MM.1S (cell line): Measurements from ENCODE around the gene SOWAHD.

Experiments
- EZH2 ChIP-seq: fragments of 300-600 bp; sonication (generic); optimal IDR thresholded peaks from 2 replicates; pipeline ENCODE3; 2017; ENCODE audit warnings: low read depth, mild to moderate bottlenecking, antibody characterized with exemption, low read length, mixed read lengths
- EZH2phosphoT487 ChIP-seq: fragments of 300-600 bp; sonication (generic); IDR thresholded peaks from 2 replicates; pipeline ENCODE4 v1.6.1; 2018; ENCODE audit warnings: antibody characterized with exemption, low read length
- TF ChIP-seq, protein P1 (sequence below): fragments of 300-600 bp; sonication (generic); IDR thresholded peaks from 2 replicates; pipeline ENCODE4 v1.5.1; 2016; ENCODE audit warnings: antibody characterized with exemption, low read length, mixed read lengths

DNA sequence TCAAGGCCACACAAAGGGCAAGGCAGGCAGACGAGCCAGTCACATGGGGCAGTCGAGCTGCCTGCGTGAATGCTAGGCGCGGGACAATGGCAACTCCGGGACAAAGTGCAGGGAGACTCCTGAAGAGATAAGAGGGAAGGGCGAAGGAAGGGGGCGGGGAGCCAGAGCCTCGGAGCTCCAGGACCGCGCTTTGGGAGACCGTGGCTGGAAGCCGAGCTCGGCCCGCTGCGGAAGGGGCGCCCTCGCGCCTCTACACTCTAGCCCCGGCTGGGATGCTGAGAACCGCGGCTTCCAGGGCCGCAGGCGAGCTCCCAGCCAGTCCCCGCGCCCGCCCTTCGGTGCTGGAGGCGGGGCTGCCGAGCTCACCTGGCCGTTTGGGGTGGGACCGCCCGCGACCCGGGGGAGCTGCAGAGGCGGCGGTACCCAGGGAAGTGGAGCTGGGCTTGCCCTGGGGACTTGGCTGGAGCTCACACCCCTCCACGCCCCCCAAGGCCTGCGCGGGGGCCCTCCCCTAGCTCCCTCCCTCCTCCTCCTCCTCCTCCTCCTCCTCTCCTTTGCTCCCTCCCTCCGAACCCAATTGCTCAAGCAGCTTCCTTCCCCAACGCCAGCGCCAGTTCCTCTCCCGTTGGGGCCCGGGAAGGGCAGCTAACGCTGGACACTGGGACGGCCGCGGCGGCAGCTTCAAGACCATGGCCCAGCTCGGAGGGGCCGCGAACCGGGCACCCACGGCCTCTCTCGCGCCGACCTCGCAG is at the start of gene SOWAHD:
- TF ChIP-seq, protein P1, sequence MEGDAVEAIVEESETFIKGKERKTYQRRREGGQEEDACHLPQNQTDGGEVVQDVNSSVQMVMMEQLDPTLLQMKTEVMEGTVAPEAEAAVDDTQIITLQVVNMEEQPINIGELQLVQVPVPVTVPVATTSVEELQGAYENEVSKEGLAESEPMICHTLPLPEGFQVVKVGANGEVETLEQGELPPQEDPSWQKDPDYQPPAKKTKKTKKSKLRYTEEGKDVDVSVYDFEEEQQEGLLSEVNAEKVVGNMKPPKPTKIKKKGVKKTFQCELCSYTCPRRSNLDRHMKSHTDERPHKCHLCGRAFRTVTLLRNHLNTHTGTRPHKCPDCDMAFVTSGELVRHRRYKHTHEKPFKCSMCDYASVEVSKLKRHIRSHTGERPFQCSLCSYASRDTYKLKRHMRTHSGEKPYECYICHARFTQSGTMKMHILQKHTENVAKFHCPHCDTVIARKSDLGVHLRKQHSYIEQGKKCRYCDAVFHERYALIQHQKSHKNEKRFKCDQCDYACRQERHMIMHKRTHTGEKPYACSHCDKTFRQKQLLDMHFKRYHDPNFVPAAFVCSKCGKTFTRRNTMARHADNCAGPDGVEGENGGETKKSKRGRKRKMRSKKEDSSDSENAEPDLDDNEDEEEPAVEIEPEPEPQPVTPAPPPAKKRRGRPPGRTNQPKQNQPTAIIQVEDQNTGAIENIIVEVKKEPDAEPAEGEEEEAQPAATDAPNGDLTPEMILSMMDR, result no peak
- TF ChIP-seq EZH2 (no peak), EZH2phosphoT487 (no peak)
